Measurements from ENCODE around the gene TNS3. TPM values are rescaled to one million over a fixed set of nuclear protein-coding genes. Genes with fewer than 3 reads are reported as not detected.

TNS3 gene
- total RNA-seq, 1 donor from 2014 or later: 92.9 TPM

DNA sequence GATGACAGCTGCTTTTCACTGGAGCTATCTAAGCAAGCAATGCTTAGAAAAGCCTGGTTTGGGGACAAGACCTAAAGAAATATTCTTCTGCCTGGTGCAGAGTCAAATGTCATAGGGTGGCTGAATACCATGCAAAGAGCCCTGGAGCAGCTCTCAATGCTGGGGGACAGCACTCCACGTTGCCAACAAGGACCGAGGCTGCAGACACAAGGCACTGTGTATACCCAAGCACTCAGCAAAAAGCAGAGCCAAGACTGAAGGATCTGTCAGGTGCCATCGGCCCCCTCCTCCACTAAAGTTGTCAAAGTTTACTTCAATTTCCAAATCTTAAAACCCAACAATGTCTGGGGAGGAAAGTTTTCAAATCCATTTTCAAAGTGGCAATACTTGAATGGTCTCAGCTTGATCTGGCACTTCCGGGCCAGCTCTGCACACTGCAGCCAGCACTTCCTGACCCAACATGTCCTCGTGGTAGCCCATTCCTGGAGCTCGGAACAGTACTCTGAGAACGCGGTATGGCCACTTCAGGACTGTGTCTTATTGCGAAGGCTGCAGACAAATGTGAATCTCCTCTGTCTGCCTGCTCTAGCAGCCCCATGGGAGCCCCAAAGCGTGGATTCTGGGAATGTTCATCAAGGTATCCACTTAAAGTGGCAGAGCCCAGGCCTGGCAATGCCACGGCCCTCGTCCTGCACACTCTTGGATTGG is 191.8 kb downstream of the TNS3 start:
- Mint-ChIP-seq H3K9me3 (ENCODE audit: unreplicated experiment) (peaks cover 3% of the 10 kb centered on the region), H3K27ac (ENCODE audit: unreplicated experiment) (no peak overlapping the region), H3K4me1 (ENCODE audit: low read depth, unreplicated experiment) (peaks cover 4% of the 10 kb centered on the region), H3K4me3 (ENCODE audit: unreplicated experiment) (no peak overlapping the region), H3K27me3 (ENCODE audit: low read depth, unreplicated experiment) (no peaks in the 10 kb centered on the region), H3K36me3 (ENCODE audit: low read depth, unreplicated experiment) (peaks cover 44% of the 10 kb centered on the region)
- Histone ChIP-seq H3K36me3 (ENCODE audit: insufficient read depth, low read length) (peaks cover 21% of the 10 kb centered on the region), H3K4me3 (ENCODE audit: insufficient read depth, low read depth, low read length) (no peak overlapping the region), H4K20me1 (ENCODE audit: insufficient read depth, low read length) (peaks cover 97% of the 10 kb centered on the region), H3K4me2 (ENCODE audit: low read length) (no peak overlapping the region), H3K9me3 (ENCODE audit: insufficient read depth, low read depth, low read length) (no peaks in the 10 kb centered on the region), H3K9ac (ENCODE audit: low read length) (no peak overlapping the region), H3K27ac (ENCODE audit: low read depth, low read length) (no peak overlapping the region), H3K27me3 (ENCODE audit: insufficient read depth, low read length) (no peaks in the 10 kb centered on the region), H2AFZ (ENCODE audit: low read depth, low read length) (no peak overlapping the region), H3K4me1 (ENCODE audit: insufficient read depth, low read length) (peaks cover 5% of the 10 kb centered on the region), H3K79me2 (ENCODE audit: insufficient read depth, low read length) (peaks cover 2% of the 10 kb centered on the region)
- TF ChIP-seq EZH2 (IDR thresholded peaks at IDR 0.05; ENCODE audit: insufficient read depth, low read length): no peak
- TF ChIP-seq, protein P1, sequence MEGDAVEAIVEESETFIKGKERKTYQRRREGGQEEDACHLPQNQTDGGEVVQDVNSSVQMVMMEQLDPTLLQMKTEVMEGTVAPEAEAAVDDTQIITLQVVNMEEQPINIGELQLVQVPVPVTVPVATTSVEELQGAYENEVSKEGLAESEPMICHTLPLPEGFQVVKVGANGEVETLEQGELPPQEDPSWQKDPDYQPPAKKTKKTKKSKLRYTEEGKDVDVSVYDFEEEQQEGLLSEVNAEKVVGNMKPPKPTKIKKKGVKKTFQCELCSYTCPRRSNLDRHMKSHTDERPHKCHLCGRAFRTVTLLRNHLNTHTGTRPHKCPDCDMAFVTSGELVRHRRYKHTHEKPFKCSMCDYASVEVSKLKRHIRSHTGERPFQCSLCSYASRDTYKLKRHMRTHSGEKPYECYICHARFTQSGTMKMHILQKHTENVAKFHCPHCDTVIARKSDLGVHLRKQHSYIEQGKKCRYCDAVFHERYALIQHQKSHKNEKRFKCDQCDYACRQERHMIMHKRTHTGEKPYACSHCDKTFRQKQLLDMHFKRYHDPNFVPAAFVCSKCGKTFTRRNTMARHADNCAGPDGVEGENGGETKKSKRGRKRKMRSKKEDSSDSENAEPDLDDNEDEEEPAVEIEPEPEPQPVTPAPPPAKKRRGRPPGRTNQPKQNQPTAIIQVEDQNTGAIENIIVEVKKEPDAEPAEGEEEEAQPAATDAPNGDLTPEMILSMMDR (IDR thresholded peaks at IDR 0.05; ENCODE audit: insufficient read depth, low read depth, low read length): no peak
- DNase-seq (ENCODE audit: low read depth): no peak
- no peak for FAIRE-seq

DNA sequence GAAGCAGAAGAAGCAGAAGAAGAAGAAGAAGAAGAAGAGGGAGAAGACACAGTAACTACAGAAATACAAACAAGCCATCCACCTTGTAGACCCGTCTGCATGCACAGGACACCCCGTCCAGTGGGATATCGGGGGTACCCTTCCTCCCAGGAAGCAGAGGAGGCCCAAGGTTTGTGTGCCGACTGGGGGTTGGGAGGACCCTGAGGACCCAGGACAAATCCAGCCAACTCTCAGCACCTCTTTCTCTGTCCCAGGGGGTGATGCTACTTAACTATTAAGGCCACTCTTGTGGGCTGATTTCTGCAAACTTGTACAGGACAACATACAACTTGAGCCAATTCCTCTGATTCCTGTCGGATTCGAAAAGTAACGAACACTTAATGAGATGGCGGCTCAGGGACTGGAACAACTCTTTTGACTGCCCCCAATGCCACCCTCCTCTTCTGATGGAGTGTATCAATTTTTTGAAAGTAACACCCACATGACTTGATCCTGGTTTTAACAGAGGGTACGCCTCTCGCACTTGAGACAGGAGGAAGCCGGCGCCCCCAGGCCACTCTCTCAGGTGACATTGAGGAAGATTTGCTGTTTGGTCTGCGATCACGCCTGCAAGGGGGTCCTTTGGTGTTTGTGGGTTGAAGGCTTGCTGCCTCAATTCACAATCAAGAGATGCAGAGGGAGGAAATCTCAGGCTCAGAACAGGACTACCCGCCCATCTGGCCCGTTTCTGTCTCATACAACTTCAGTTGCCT is 192.6 kb downstream of the TNS3 start:
- Histone ChIP-seq H3K4me3 (ENCODE audit: insufficient read depth, low read depth, low read length) (no peak overlapping the region), H3K4me1 (ENCODE audit: insufficient read depth, low read length) (peaks cover 5% of the 10 kb centered on the region), H3K79me2 (ENCODE audit: insufficient read depth, low read length) (peaks cover 2% of the 10 kb centered on the region), H3K9me3 (ENCODE audit: insufficient read depth, low read depth, low read length) (no peaks in the 10 kb centered on the region), H3K9ac (ENCODE audit: low read length) (no peak overlapping the region), H4K20me1 (ENCODE audit: insufficient read depth, low read length) (peaks cover 98% of the 10 kb centered on the region), H3K27me3 (ENCODE audit: insufficient read depth, low read length) (no peaks in the 10 kb centered on the region), H3K4me2 (ENCODE audit: low read length) (no peak overlapping the region), H3K36me3 (ENCODE audit: insufficient read depth, low read length) (peaks cover 19% of the 10 kb centered on the region), H2AFZ (ENCODE audit: low read depth, low read length) (no peak overlapping the region), H3K27ac (ENCODE audit: low read depth, low read length) (no peak overlapping the region)
- DNase-seq (ENCODE audit: low read depth) (no peak), FAIRE-seq (no peak)
- no peak overlapping the region for H3K27ac Mint-ChIP-seq (ENCODE audit: unreplicated experiment)
- peaks cover 10% of the 10 kb centered on the region for H3K4me1 Mint-ChIP-seq (ENCODE audit: low read depth, unreplicated experiment)
- H3K9me3 Mint-ChIP-seq (ENCODE audit: unreplicated experiment): peaks cover 3% of the 10 kb centered on the region
- peaks cover 41% of the 10 kb centered on the region for H3K36me3 Mint-ChIP-seq (ENCODE audit: low read depth, unreplicated experiment)
- no peaks in the 10 kb centered on the region for H3K27me3 Mint-ChIP-seq (ENCODE audit: low read depth, unreplicated experiment)
- no peak overlapping the region for H3K4me3 Mint-ChIP-seq (ENCODE audit: unreplicated experiment)
- no peak for TF ChIP-seq EZH2 (IDR thresholded peaks at IDR 0.05; ENCODE audit: insufficient read depth, low read length)
- TF ChIP-seq, protein P1 (IDR thresholded peaks at IDR 0.05; ENCODE audit: insufficient read depth, low read depth, low read length): no peak
